ENCODE results near the gene ZDHHC9.

The ZDHHC9 gene

GRCh38 chrX:129768586-129769466 is 74.9 kb downstream of the ZDHHC9 start:
- no peak for DNase-seq (ENCODE audit: low read depth in 4 of 4, low spot score in 1 of 4)

GRCh38 chrX:129768186-129768585 is 75.5 kb downstream of the ZDHHC9 start:
- no peak for DNase-seq (ENCODE audit: low read depth in 4 of 4, low spot score in 1 of 4)

GRCh38 chrX:129763666-129764065 is 80.0 kb downstream of the ZDHHC9 start:
- DNase-seq (ENCODE audit: low read depth in 4 of 4, low spot score in 1 of 4): no peak

- DNase-seq (ENCODE audit: low read depth in 4 of 4, low spot score in 1 of 4): no peak
These were observed 81.2 kb downstream of the ZDHHC9 start for GRCh38 chrX:129762448-129762847.

- no peak for DNase-seq (ENCODE audit: low read depth in 4 of 4, low spot score in 1 of 4)
These were observed 82.1 kb downstream of the ZDHHC9 start for GRCh38 chrX:129761596-129761995.

GRCh38 chrX:129760981-129761380 is 82.7 kb downstream of the ZDHHC9 start:
- DNase-seq (ENCODE audit: low read depth in 4 of 4, low spot score in 1 of 4): no peak

GRCh38 chrX:129760155-129760554 is 83.5 kb downstream of the ZDHHC9 start:
- DNase-seq (ENCODE audit: low read depth in 4 of 4, low spot score in 1 of 4): no peak

GRCh38 chrX:129759576-129760061 is 84.1 kb downstream of the ZDHHC9 start:
- no peak for DNase-seq (ENCODE audit: low read depth in 4 of 4, low spot score in 1 of 4)

GRCh38 chrX:129755779-129756650 is 87.7 kb downstream of the ZDHHC9 start:
- DNase-seq (ENCODE audit: low read depth in 4 of 4, low spot score in 1 of 4): no peak

GRCh38 chrX:129754056-129755024 is 89.3 kb downstream of the ZDHHC9 start:
- no peak for DNase-seq (ENCODE audit: low read depth in 4 of 4, low spot score in 1 of 4)
